OCI-LY3 (cell line): ENCODE results near the gene HAPLN1.

ENCODE experiments used
- EZH2phosphoT487 ChIP-seq: fragments of 200-600 bp; shearing (Covaris generic); IDR thresholded peaks from 2 replicates; pipeline ENCODE4 v1.6.1; 2018; ENCODE audit warnings: antibody characterized with exemption, mixed run types, low read depth
- TF ChIP-seq, protein P1 (sequence below): fragments of 200-600, 300-600 bp; sonication (generic); IDR thresholded peaks from 2 replicates; pipeline ENCODE4 v1.5.1; 2014; ENCODE audit warnings: antibody characterized with exemption, low read length, low read depth

DNA sequence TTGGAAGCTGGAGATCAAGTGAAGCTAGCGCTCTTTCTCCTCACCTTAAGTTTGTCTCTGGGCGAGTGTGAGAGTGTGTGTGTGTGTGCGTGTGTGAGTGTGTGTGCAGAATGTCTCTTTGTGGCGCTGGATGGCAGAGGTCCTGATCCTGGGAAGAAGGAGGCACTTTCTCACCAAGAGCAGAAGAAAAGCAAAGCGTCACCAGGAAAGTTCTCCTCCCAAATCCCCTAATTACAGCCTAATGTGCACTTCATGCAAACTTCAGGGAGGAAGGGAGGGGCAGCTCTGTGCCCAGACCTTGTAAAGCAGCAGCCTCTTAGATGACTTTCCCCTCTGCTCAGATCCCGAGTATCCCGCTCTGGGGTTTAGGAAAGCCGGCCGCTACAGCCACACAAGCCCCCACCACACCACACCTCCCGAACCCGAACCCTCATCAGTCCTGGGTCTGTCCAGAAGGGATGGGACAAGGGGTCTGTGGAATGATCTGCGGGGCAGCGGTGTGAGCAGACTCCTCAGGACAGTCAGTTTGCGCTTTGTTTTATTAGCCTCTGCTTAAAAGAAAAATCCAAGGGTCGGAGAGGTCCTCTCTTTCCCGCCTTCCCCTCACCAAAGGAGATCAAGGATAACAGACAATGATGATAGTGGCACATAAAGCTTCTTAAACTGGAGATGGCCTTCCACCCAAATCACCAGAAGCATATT, at the start of gene HAPLN1:
- TF ChIP-seq, protein P1, sequence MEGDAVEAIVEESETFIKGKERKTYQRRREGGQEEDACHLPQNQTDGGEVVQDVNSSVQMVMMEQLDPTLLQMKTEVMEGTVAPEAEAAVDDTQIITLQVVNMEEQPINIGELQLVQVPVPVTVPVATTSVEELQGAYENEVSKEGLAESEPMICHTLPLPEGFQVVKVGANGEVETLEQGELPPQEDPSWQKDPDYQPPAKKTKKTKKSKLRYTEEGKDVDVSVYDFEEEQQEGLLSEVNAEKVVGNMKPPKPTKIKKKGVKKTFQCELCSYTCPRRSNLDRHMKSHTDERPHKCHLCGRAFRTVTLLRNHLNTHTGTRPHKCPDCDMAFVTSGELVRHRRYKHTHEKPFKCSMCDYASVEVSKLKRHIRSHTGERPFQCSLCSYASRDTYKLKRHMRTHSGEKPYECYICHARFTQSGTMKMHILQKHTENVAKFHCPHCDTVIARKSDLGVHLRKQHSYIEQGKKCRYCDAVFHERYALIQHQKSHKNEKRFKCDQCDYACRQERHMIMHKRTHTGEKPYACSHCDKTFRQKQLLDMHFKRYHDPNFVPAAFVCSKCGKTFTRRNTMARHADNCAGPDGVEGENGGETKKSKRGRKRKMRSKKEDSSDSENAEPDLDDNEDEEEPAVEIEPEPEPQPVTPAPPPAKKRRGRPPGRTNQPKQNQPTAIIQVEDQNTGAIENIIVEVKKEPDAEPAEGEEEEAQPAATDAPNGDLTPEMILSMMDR: no peak
- TF ChIP-seq EZH2phosphoT487: no peak
